ENCODE results near the gene ITGA6.
"Not testable (repeated sequence)": the region's sequence is repeated elsewhere in the genome, so short reads cannot be mapped to it uniquely, and the experiment has no call there.

Gene ITGA6

GRCh38 chr2:172532461-172532860, 105.1 kb downstream of the ITGA6 start:
- H3K4ac ChIP-seq (ENCODE audit: low read depth in 1 of 2, low read length in 2 of 2); H3K36me3 ChIP-seq (ENCODE audit: control insufficient read depth in 1 of 2, insufficient read depth in 2 of 2, low read depth in 1 of 2, low read length in 2 of 2); H3K4me2 ChIP-seq (ENCODE audit: low read length, poor library complexity, severe bottlenecking); H2AFZ ChIP-seq (ENCODE audit: low read depth, low read length); H3K14ac ChIP-seq (ENCODE audit: low read length in 2 of 2); H3K79me1 ChIP-seq (replicated peaks; ENCODE audit: low read length, poor library complexity, severe bottlenecking); H3K27me3 ChIP-seq (ENCODE audit: control insufficient read depth in 1 of 2, insufficient read depth in 1 of 2, low read length in 2 of 2); H3K23ac ChIP-seq (ENCODE audit: low read length in 2 of 2); H2AK5ac ChIP-seq (ENCODE audit: low read length, severe bottlenecking); H4K91ac ChIP-seq (ENCODE audit: low read length); DNase-seq; H3K27ac ChIP-seq (ENCODE audit: low read length, poor library complexity, severe bottlenecking); H3K9me3 ChIP-seq (ENCODE audit: control insufficient read depth, low read length); H2BK15ac ChIP-seq (ENCODE audit: low read depth, poor library complexity, severe bottlenecking); H3K4me3 ChIP-seq (ENCODE audit: insufficient read depth in 1 of 2, low read depth in 1 of 2, low read length in 2 of 2); H2BK12ac ChIP-seq (ENCODE audit: low read length in 2 of 2); H3K4me1 ChIP-seq (ENCODE audit: control insufficient read depth, insufficient read depth, low read depth, low read length); H3K18ac ChIP-seq (ENCODE audit: low read depth in 1 of 2, low read length in 2 of 2); H4K8ac ChIP-seq (ENCODE audit: low read length); H2BK120ac ChIP-seq (ENCODE audit: low read depth, low read length); H3K9ac ChIP-seq (ENCODE audit: low read length); H2BK5ac ChIP-seq (ENCODE audit: low read depth, low read length, poor library complexity, severe bottlenecking): not testable (repeated sequence)
- WGBS: no CpG with 5 or more reads among the region's 2 CpGs

GRCh38 chr2:172533687-172534086, 106.3 kb downstream of the ITGA6 start:
- Histone ChIP-seq H3K4me3 (ENCODE audit: insufficient read depth in 1 of 2, low read depth in 1 of 2, low read length in 2 of 2) (no peak overlapping the region), H3K14ac (ENCODE audit: low read length in 2 of 2) (no peak overlapping the region), H2BK5ac (ENCODE audit: low read depth, low read length, poor library complexity, severe bottlenecking) (no peak overlapping the region), H4K8ac (ENCODE audit: low read length) (no peak overlapping the region), H2AFZ (ENCODE audit: low read depth, low read length) (no peak overlapping the region), H3K9ac (ENCODE audit: low read length) (no peak overlapping the region), H3K79me1 (replicated peaks; ENCODE audit: low read length, poor library complexity, severe bottlenecking) (no peaks in the 10 kb centered on the region), H4K91ac (ENCODE audit: low read length) (no peak overlapping the region), H2AK5ac (ENCODE audit: low read length, severe bottlenecking) (no peak overlapping the region), H3K4me1 (ENCODE audit: control insufficient read depth, insufficient read depth, low read depth, low read length) (no peaks in the 10 kb centered on the region), H3K4ac (ENCODE audit: low read depth in 1 of 2, low read length in 2 of 2) (no peak overlapping the region), H2BK15ac (ENCODE audit: low read depth, poor library complexity, severe bottlenecking) (no peak overlapping the region), H3K27ac (ENCODE audit: low read length, poor library complexity, severe bottlenecking) (no peak overlapping the region), H3K18ac (ENCODE audit: low read depth in 1 of 2, low read length in 2 of 2) (no peak overlapping the region), H2BK12ac (ENCODE audit: low read length in 2 of 2) (no peak overlapping the region), H3K9me3 (ENCODE audit: control insufficient read depth, low read length) (peaks cover 9% of the 10 kb centered on the region), H3K4me2 (ENCODE audit: low read length, poor library complexity, severe bottlenecking) (no peak overlapping the region), H3K27me3 (ENCODE audit: control insufficient read depth in 1 of 2, insufficient read depth in 1 of 2, low read length in 2 of 2) (peaks cover 0 to 3% of the 10 kb centered on the region in 2 experiments), H3K23ac (ENCODE audit: low read length in 2 of 2) (no peak overlapping the region), H3K36me3 (ENCODE audit: control insufficient read depth in 1 of 2, insufficient read depth in 2 of 2, low read depth in 1 of 2, low read length in 2 of 2) (no peaks in the 10 kb centered on the region), H2BK120ac (ENCODE audit: low read depth, low read length) (no peak overlapping the region)
- DNase-seq: no peak
- 100% methylated on average over 1 of the region's 1 CpG for whole genome bisulfite sequencing

DNA sequence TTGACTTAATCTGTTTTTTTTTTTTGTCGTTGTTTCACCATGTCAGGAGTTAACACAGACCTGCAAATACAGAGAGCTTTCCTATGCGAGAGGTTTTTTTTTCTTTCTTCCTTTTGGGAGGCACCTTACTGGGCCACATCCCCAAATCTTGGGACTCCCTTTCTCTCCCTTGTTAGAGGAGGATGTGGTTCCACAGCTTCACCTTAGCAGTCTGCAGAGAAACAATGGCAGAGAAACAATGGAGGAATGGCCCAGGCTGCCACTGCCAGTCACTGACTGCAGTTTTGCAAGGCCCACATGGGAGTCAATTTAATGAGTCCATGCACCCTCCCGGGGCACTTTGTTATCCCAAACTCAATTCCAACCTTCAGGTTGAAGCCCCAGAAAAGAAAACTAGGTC, 107.7 kb downstream of the ITGA6 start:
- no peak overlapping the region for H3K23ac ChIP-seq (ENCODE audit: low read length in 2 of 2)
- 88% methylated on average over 3 of the region's 3 CpGs for WGBS
- H2BK120ac ChIP-seq (ENCODE audit: low read depth, low read length): no peak overlapping the region
- no peak overlapping the region for H3K9ac ChIP-seq (ENCODE audit: low read length)
- H2AFZ ChIP-seq (ENCODE audit: low read depth, low read length): no peak overlapping the region
- H3K4me3 ChIP-seq (ENCODE audit: insufficient read depth in 1 of 2, low read depth in 1 of 2, low read length in 2 of 2): no peak overlapping the region
- H2AK5ac ChIP-seq (ENCODE audit: low read length, severe bottlenecking): no peak overlapping the region
- H2BK15ac ChIP-seq (ENCODE audit: low read depth, poor library complexity, severe bottlenecking): no peak overlapping the region
- H2BK12ac ChIP-seq (ENCODE audit: low read length in 2 of 2): no peak overlapping the region
- no peak overlapping the region for H4K8ac ChIP-seq (ENCODE audit: low read length)
- peaks cover 0 to 3% of the 10 kb centered on the region in 2 experiments for H3K27me3 ChIP-seq (ENCODE audit: control insufficient read depth in 1 of 2, insufficient read depth in 1 of 2, low read length in 2 of 2)
- H3K14ac ChIP-seq (ENCODE audit: low read length in 2 of 2): no peak overlapping the region
- no peak overlapping the region for H3K18ac ChIP-seq (ENCODE audit: low read depth in 1 of 2, low read length in 2 of 2)
- H3K4ac ChIP-seq (ENCODE audit: low read depth in 1 of 2, low read length in 2 of 2): no peak overlapping the region
- no peaks in the 10 kb centered on the region for H3K4me1 ChIP-seq (ENCODE audit: control insufficient read depth, insufficient read depth, low read depth, low read length)
- no peak overlapping the region for H3K27ac ChIP-seq (ENCODE audit: low read length, poor library complexity, severe bottlenecking)
- H3K9me3 ChIP-seq (ENCODE audit: control insufficient read depth, low read length): peaks cover 18% of the 10 kb centered on the region
- no peaks in the 10 kb centered on the region for H3K36me3 ChIP-seq (ENCODE audit: control insufficient read depth in 1 of 2, insufficient read depth in 2 of 2, low read depth in 1 of 2, low read length in 2 of 2)
- H3K4me2 ChIP-seq (ENCODE audit: low read length, poor library complexity, severe bottlenecking): no peak overlapping the region
- H3K79me1 ChIP-seq (replicated peaks; ENCODE audit: low read length, poor library complexity, severe bottlenecking): no peaks in the 10 kb centered on the region
- no peak for DNase-seq
- no peak overlapping the region for H2BK5ac ChIP-seq (ENCODE audit: low read depth, low read length, poor library complexity, severe bottlenecking)
- H4K91ac ChIP-seq (ENCODE audit: low read length): no peak overlapping the region

GRCh38 chr2:172537851-172538250, 110.5 kb downstream of the ITGA6 start:
- not testable (repeated sequence) for H3K79me1 ChIP-seq (replicated peaks; ENCODE audit: low read length, poor library complexity, severe bottlenecking); H2AFZ ChIP-seq (ENCODE audit: low read depth, low read length); H3K27ac ChIP-seq (ENCODE audit: low read length, poor library complexity, severe bottlenecking); H2BK15ac ChIP-seq (ENCODE audit: low read depth, poor library complexity, severe bottlenecking); H3K23ac ChIP-seq (ENCODE audit: low read length in 2 of 2); H2BK120ac ChIP-seq (ENCODE audit: low read depth, low read length); H2AK5ac ChIP-seq (ENCODE audit: low read length, severe bottlenecking); H3K27me3 ChIP-seq (ENCODE audit: control insufficient read depth in 1 of 2, insufficient read depth in 1 of 2, low read length in 2 of 2); H3K14ac ChIP-seq (ENCODE audit: low read length in 2 of 2); H3K18ac ChIP-seq (ENCODE audit: low read depth in 1 of 2, low read length in 2 of 2); H3K4me3 ChIP-seq (ENCODE audit: insufficient read depth in 1 of 2, low read depth in 1 of 2, low read length in 2 of 2); H2BK12ac ChIP-seq (ENCODE audit: low read length in 2 of 2); H3K36me3 ChIP-seq (ENCODE audit: control insufficient read depth in 1 of 2, insufficient read depth in 2 of 2, low read depth in 1 of 2, low read length in 2 of 2); DNase-seq; H3K4me2 ChIP-seq (ENCODE audit: low read length, poor library complexity, severe bottlenecking); H3K4ac ChIP-seq (ENCODE audit: low read depth in 1 of 2, low read length in 2 of 2); H4K8ac ChIP-seq (ENCODE audit: low read length); H2BK5ac ChIP-seq (ENCODE audit: low read depth, low read length, poor library complexity, severe bottlenecking); H3K9ac ChIP-seq (ENCODE audit: low read length); H3K4me1 ChIP-seq (ENCODE audit: control insufficient read depth, insufficient read depth, low read depth, low read length); H4K91ac ChIP-seq (ENCODE audit: low read length)
- WGBS: no CpG with 5 or more reads among the region's 37 CpGs
- peaks cover 24% of the 10 kb centered on the region for H3K9me3 ChIP-seq (ENCODE audit: control insufficient read depth, low read length)

Data from mesenchymal stem cell (in vitro differentiated cells and primary cell).